ENCODE data around the gene PRDM16.

PRDM16 gene

DNA sequence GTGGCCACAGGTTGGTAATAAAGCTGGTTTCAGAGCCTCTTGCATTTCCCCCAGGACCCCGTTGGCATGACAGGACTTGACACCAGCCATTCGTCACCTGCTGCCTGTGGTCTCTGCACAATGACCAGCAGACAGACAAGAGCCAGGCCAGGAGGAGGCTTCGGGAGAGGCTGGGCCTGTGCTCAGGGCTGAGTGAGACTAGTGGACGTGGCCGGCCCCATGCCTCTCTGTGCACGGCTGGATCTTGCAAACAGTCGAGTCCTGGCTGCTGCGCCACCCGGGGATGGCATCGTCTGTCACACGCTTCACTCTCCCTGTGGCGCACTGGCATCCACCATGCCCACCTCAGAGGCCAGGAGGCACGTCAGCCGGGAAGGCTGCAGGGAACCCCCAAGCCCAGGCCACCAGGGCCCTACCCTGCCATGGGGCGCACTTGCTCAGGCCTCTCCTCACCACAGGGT, 208.0 kb downstream of the PRDM16 start (continued):
- TF ChIP-seq, protein P1, sequence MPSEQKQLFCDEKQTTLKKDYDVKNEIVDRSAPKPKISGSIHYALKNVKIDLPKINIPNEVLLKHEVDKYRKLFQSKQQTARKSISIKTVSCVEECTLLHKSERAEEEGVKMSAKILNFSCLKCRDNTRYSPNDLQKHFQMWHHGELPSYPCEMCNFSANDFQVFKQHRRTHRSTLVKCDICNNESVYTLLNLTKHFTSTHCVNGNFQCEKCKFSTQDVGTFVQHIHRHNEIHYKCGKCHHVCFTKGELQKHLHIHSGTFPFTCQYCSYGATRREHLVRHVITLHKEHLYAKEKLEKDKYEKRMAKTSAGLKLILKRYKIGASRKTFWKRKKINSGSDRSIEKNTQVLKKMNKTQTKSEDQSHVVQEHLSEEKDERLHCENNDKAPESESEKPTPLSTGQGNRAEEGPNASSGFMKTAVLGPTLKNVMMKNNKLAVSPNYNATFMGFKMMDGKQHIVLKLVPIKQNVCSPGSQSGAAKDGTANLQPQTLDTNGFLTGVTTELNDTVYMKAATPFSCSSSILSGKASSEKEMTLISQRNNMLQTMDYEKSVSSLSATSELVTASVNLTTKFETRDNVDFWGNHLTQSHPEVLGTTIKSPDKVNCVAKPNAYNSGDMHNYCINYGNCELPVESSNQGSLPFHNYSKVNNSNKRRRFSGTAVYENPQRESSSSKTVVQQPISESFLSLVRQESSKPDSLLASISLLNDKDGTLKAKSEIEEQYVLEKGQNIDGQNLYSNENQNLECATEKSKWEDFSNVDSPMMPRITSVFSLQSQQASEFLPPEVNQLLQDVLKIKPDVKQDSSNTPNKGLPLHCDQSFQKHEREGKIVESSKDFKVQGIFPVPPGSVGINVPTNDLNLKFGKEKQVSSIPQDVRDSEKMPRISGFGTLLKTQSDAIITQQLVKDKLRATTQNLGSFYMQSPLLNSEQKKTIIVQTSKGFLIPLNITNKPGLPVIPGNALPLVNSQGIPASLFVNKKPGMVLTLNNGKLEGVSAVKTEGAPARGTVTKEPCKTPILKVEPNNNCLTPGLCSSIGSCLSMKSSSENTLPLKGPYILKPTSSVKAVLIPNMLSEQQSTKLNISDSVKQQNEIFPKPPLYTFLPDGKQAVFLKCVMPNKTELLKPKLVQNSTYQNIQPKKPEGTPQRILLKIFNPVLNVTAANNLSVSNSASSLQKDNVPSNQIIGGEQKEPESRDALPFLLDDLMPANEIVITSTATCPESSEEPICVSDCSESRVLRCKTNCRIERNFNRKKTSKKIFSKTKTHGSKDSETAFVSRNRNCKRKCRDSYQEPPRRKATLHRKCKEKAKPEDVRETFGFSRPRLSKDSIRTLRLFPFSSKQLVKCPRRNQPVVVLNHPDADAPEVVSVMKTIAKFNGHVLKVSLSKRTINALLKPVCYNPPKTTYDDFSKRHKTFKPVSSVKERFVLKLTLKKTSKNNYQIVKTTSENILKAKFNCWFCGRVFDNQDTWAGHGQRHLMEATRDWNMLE (tag by site-specific recombination; conservative IDR thresholded peaks at IDR 0.05; ENCODE audit: low read depth) = no peak
- TF ChIP-seq ZNF37A (tag by site-specific recombination; IDR thresholded peaks at IDR 0.05) = no peak
- TF ChIP-seq, protein P2, sequence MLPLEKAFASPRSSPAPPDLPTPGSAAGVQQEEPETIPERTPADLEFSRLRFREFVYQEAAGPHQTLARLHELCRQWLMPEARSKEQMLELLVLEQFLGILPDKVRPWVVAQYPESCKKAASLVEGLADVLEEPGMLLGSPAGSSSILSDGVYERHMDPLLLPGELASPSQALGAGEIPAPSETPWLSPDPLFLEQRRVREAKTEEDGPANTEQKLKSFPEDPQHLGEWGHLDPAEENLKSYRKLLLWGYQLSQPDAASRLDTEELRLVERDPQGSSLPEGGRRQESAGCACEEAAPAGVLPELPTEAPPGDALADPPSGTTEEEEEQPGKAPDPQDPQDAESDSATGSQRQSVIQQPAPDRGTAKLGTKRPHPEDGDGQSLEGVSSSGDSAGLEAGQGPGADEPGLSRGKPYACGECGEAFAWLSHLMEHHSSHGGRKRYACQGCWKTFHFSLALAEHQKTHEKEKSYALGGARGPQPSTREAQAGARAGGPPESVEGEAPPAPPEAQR (tag by site-specific recombination; IDR thresholded peaks at IDR 0.05) = no peak
- TF ChIP-seq, protein P3, sequence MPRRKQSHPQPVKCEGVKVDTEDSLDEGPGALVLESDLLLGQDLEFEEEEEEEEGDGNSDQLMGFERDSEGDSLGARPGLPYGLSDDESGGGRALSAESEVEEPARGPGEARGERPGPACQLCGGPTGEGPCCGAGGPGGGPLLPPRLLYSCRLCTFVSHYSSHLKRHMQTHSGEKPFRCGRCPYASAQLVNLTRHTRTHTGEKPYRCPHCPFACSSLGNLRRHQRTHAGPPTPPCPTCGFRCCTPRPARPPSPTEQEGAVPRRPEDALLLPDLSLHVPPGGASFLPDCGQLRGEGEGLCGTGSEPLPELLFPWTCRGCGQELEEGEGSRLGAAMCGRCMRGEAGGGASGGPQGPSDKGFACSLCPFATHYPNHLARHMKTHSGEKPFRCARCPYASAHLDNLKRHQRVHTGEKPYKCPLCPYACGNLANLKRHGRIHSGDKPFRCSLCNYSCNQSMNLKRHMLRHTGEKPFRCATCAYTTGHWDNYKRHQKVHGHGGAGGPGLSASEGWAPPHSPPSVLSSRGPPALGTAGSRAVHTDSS (tag by site-specific recombination; IDR thresholded peaks at IDR 0.05) = no peak

DNA sequence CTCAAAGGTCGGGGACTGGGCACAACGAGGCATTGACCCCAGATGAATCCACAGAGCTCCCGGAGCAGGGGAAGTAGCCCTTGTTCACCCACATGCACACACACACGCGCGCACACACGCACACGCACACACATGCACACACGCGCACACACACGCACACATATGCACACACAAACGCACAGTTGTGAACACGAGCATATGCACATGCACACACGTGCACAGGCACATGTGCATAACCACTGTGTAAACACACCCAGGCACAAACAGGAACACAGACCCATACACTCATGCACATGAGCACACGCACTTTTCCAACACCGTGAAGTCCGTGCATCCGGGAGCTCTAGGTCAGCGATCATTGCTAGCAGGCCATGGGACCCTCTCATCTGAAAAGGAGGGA, 208.6 kb downstream of the PRDM16 start:
- Histone ChIP-seq H3K4me3 (ENCODE audit: low read depth, low read length) (no peak overlapping the region), H3K4me1 (ENCODE audit: control insufficient read depth, insufficient read depth, low read length) (no peaks in the 10 kb centered on the region), H3K27ac (ENCODE audit: extremely low read depth, low read depth, low read length) (no peak overlapping the region), H3K36me3 (ENCODE audit: control insufficient read depth in 2 of 2, insufficient read depth in 1 of 2, low read length in 2 of 2) (no peaks in the 10 kb centered on the region), H3K9me3 (ENCODE audit: control insufficient read depth, insufficient read depth, low read depth, low read length) (no peaks in the 10 kb centered on the region)
- ChIA-PET CTCF (interaction anchor here (0.6 to 0.7 kb wide), 2 partner anchors 53 to 108 kb away, joined by 3 read pairs; no protein-coding TSS in a partner anchor), POLR2A (no interaction called here)
- TF ChIP-seq, protein P4, sequence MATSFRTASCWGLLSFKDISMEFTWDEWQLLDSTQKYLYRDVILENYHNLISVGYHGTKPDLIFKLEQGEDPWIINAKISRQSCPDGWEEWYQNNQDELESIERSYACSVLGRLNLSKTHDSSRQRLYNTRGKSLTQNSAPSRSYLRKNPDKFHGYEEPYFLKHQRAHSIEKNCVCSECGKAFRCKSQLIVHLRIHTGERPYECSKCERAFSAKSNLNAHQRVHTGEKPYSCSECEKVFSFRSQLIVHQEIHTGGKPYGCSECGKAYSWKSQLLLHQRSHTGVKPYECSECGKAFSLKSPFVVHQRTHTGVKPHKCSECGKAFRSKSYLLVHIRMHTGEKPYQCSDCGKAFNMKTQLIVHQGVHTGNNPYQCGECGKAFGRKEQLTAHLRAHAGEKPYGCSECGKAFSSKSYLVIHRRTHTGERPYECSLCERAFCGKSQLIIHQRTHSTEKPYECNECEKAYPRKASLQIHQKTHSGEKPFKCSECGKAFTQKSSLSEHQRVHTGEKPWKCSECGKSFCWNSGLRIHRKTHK (tag by site-specific recombination; IDR thresholded peaks at IDR 0.05) = no peak
- no peak for TF ChIP-seq GLI4 (tag by site-specific recombination; IDR thresholded peaks at IDR 0.05)
- TF ChIP-seq, protein P5, sequence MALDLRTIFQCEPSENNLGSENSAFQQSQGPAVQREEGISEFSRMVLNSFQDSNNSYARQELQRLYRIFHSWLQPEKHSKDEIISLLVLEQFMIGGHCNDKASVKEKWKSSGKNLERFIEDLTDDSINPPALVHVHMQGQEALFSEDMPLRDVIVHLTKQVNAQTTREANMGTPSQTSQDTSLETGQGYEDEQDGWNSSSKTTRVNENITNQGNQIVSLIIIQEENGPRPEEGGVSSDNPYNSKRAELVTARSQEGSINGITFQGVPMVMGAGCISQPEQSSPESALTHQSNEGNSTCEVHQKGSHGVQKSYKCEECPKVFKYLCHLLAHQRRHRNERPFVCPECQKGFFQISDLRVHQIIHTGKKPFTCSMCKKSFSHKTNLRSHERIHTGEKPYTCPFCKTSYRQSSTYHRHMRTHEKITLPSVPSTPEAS (tag by site-specific recombination; IDR thresholded peaks at IDR 0.05) = peak; percentile 87

DNA sequence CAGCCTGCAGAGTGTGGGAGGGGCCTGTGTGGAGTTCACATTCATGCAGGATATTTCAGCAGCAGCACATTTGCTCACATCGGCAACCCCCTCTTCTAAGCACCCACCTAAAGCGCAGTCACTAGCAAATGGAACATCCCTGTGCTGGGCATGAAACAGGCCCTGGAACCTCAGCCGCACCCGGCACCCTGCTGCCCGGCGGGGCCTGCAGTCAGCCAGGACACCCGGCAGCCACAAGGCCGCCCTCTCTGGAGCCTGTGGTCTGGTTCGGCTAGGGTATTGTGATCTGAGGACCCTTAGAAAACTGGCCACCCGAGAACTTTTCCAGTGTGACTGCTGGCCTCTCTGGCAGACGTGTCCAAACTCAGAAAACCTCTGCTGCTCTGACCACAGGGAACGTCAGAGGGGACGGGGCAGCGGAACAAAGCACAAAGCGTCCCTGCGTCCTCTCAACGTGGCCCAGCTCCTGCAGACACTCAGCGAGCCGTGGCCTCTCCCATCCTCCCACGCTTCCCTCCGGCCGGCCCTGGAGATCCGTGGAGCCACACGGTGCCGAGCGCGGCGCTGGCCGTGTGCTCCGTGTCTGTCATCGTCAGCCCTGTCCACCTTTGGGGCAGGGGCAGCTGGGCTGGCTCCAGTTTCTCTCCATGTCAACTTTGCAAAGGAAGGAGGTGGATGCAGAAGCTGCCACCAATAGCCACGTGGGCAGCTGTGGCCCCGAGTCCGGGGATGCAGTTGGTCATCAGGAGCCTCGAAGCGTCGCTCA, 209.6 kb downstream of the PRDM16 start:
- Histone ChIP-seq H3K36me3 (ENCODE audit: control insufficient read depth in 2 of 2, insufficient read depth in 1 of 2, low read length in 2 of 2) (no peaks in the 10 kb centered on the region), H3K4me1 (ENCODE audit: control insufficient read depth, insufficient read depth, low read length) (no peaks in the 10 kb centered on the region), H3K27ac (ENCODE audit: extremely low read depth, low read depth, low read length) (no peak overlapping the region), H3K9me3 (ENCODE audit: control insufficient read depth, insufficient read depth, low read depth, low read length) (no peaks in the 10 kb centered on the region), H3K4me3 (ENCODE audit: low read depth, low read length) (no peak overlapping the region)
- TF ChIP-seq BCL11A (tag by site-specific recombination; IDR thresholded peaks at IDR 0.05; ENCODE audit: low read depth) (no peak), ZNF223 (tag by site-specific recombination; IDR thresholded peaks at IDR 0.05) (no peak), ZBTB17 (tag by site-specific recombination; IDR thresholded peaks at IDR 0.05) (no peak), ZNF514 (tag by site-specific recombination; IDR thresholded peaks at IDR 0.05) (no peak), GFI1B (tag by site-specific recombination; IDR thresholded peaks at IDR 0.05) (no peak), ZNF747 (tag by site-specific recombination; IDR thresholded peaks at IDR 0.05) (no peak), ZNF624 (tag by site-specific recombination; IDR thresholded peaks at IDR 0.05) (no peak)
- TF ChIP-seq, protein P4 (tag by site-specific recombination; IDR thresholded peaks at IDR 0.05) = no peak
- POLR2A ChIA-PET = no interaction called here
- CTCF ChIA-PET = interaction anchor here (0.6 kb wide), 1 partner anchor 54 kb away, joined by 3 read pairs; no protein-coding TSS in a partner anchor
